WTC11 (cell line): ENCODE data around the gene APOE. TPM values are rescaled to one million over a fixed set of nuclear protein-coding genes. Genes with fewer than 3 reads are reported as not detected.

ENCODE experiments used
- ATAC-seq: fragments of 200-7000 bp; cut with Tn5 transposase; 2 replicates; pipeline ENCODE4 v1.10.0; 2021; ENCODE audit warnings: mild to moderate bottlenecking, moderate library complexity
- CTCF ChIA-PET: fragments of 300-600 bp; sonication (Branson Sonifier 250); formaldehyde crosslinking; loops from one replicate; lab custom pipeline; 2021; ENCODE audit warnings: antibody characterized with exemption; lab: Charles Lee
- POLR2A ChIA-PET: fragments of 350-600 bp; sonication (Branson Sonifier 250); formaldehyde crosslinking; loops from one replicate; lab custom pipeline; 2021; ENCODE audit warnings: antibody characterized with exemption; lab: Charles Lee
- DNase-seq: peaks from one replicate; pipeline ENCODE4 v3.0.0; 2021; ENCODE audit warnings: low spot score
- H3K27ac Mint-ChIP-seq: 2 replicates; pipeline ENCODE4 v1.8.0; 2021; ENCODE audit warnings: mixed read lengths
- H3K27me3 Mint-ChIP-seq: 2 replicates; pipeline ENCODE4 v1.8.0; 2021; ENCODE audit warnings: low read depth, mild to moderate bottlenecking, moderate library complexity, mixed read lengths
- H3K36me3 Mint-ChIP-seq: 2 replicates; pipeline ENCODE4 v1.8.0; 2021; ENCODE audit warnings: mixed read lengths
- H3K4me1 Mint-ChIP-seq: 2 replicates; pipeline ENCODE4 v1.8.0; 2022; ENCODE audit warnings: mixed read lengths
- H3K4me3 Mint-ChIP-seq: 2 replicates; pipeline ENCODE4 v1.8.0; 2021; ENCODE audit warnings: mild to moderate bottlenecking, moderate library complexity, mixed read lengths
- H3K9me3 Mint-ChIP-seq: 2 replicates; pipeline ENCODE4 v1.8.0; 2021; ENCODE audit warnings: mixed read lengths
- AFF4 ChIP-seq: sonication (generic); formaldehyde crosslinking; IDR thresholded peaks from 2 replicates; pipeline ENCODE4 v1.8.1; 2023; ENCODE audit warnings: mild to moderate bottlenecking, missing genetic modification reagents, borderline replicate concordance
- CREM ChIP-seq: sonication (generic); formaldehyde crosslinking; IDR thresholded peaks from 2 replicates; pipeline ENCODE4 v1.8.1; 2022; ENCODE audit warnings: mild to moderate bottlenecking, missing genetic modification reagents, moderate library complexity
- CTCF ChIP-seq: fragments of 200-600 bp; IDR thresholded peaks from 2 replicates; pipeline ENCODE4 v1.8.0; 2022; ENCODE audit warnings: antibody characterized with exemption
- E2F5 ChIP-seq: sonication (generic); formaldehyde crosslinking; IDR thresholded peaks from 2 replicates; pipeline ENCODE4 v1.8.1; 2022; ENCODE audit warnings: mild to moderate bottlenecking, moderate library complexity, missing genetic modification reagents
- ELF4 ChIP-seq: sonication (generic); formaldehyde crosslinking; IDR thresholded peaks from 2 replicates; pipeline ENCODE4 v1.8.1; 2022; ENCODE audit warnings: low read depth, mild to moderate bottlenecking, moderate library complexity, missing genetic modification reagents
- EMX1 ChIP-seq: fragments of 250-450 bp; sonication (Bioruptor Pico); IDR thresholded peaks from 2 replicates; pipeline ENCODE4 v1.8.0; 2021; ENCODE audit warnings: mild to moderate bottlenecking
- ESRRA ChIP-seq: sonication (generic); formaldehyde crosslinking; IDR thresholded peaks from 2 replicates; pipeline ENCODE4 v1.8.1; 2022; ENCODE audit warnings: mild to moderate bottlenecking, missing genetic modification reagents, borderline replicate concordance
- ETV6 ChIP-seq: sonication (generic); formaldehyde crosslinking; IDR thresholded peaks from 2 replicates; pipeline ENCODE4 v1.8.1; 2022; ENCODE audit warnings: mild to moderate bottlenecking, missing genetic modification reagents
- FOXP4 ChIP-seq: sonication (generic); formaldehyde crosslinking; IDR thresholded peaks from 2 replicates; pipeline ENCODE4 v1.8.0; 2022; ENCODE audit warnings: mild to moderate bottlenecking, missing genetic modification reagents
- GABPB1 ChIP-seq: sonication (generic); formaldehyde crosslinking; IDR thresholded peaks from 2 replicates; pipeline ENCODE4 v1.8.1; 2023; ENCODE audit warnings: mild to moderate bottlenecking, missing genetic modification reagents
- GTF2I ChIP-seq: fragments of 250-450 bp; sonication (Bioruptor Pico); conservative IDR thresholded peaks from 2 replicates; pipeline ENCODE4 v1.4.0; 2021; ENCODE audit warnings: mild to moderate bottlenecking
- JUN ChIP-seq: sonication (generic); formaldehyde crosslinking; IDR thresholded peaks from 2 replicates; pipeline ENCODE4 v1.8.0; 2023; ENCODE audit warnings: mild to moderate bottlenecking, missing genetic modification reagents
- SMAD3 ChIP-seq: sonication (generic); formaldehyde crosslinking; IDR thresholded peaks from 2 replicates; pipeline ENCODE4 v1.8.0; 2022; ENCODE audit warnings: missing genetic modification reagents, mild to moderate bottlenecking, borderline replicate concordance
- TP53 ChIP-seq: sonication (generic); formaldehyde crosslinking; IDR thresholded peaks from 2 replicates; pipeline ENCODE4 v1.8.1; 2023; ENCODE audit warnings: mild to moderate bottlenecking, missing genetic modification reagents
- ZBTB21 ChIP-seq: sonication (generic); formaldehyde crosslinking; IDR thresholded peaks from 2 replicates; pipeline ENCODE4 v1.8.1; 2023; ENCODE audit warnings: mild to moderate bottlenecking, missing genetic modification reagents, borderline replicate concordance
- ZNF423 ChIP-seq: fragments of 250-450 bp; sonication (Bioruptor Pico); IDR thresholded peaks from 2 replicates; pipeline ENCODE4 v2.1.2; 2022; ENCODE audit warnings: mild to moderate bottlenecking, moderate library complexity
- ZNF671 ChIP-seq: fragments of 250-450 bp; sonication (Bioruptor Pico); IDR thresholded peaks from 2 replicates; pipeline ENCODE4 v1.8.0; 2021; ENCODE audit warnings: mild to moderate bottlenecking
- total RNA-seq: library from RNA; stranded (reverse); gene quantifications from 3 replicates; pipeline ENCODE4 v1.2.3, GENCODE V29; 2021
- TF ChIP-seq, protein P1 (sequence below): sonication (generic); formaldehyde crosslinking; conservative IDR thresholded peaks from 2 replicates; pipeline ENCODE4 v1.8.1; 2022; ENCODE audit warnings: mild to moderate bottlenecking, missing genetic modification reagents
- TF ChIP-seq, protein P2 (sequence below): sonication (generic); formaldehyde crosslinking; IDR thresholded peaks from 2 replicates; pipeline ENCODE4 v1.8.1; 2022; ENCODE audit warnings: mild to moderate bottlenecking, missing genetic modification reagents, moderate library complexity, borderline replicate concordance
- TF ChIP-seq, protein P3 (sequence below): sonication (generic); formaldehyde crosslinking; IDR thresholded peaks from 2 replicates; pipeline ENCODE4 v1.8.1; 2022; ENCODE audit warnings: missing genetic modification reagents, borderline replicate concordance

The APOE gene
- total RNA-seq, 1 experiment from 2014 or later: 824 TPM

DNA sequence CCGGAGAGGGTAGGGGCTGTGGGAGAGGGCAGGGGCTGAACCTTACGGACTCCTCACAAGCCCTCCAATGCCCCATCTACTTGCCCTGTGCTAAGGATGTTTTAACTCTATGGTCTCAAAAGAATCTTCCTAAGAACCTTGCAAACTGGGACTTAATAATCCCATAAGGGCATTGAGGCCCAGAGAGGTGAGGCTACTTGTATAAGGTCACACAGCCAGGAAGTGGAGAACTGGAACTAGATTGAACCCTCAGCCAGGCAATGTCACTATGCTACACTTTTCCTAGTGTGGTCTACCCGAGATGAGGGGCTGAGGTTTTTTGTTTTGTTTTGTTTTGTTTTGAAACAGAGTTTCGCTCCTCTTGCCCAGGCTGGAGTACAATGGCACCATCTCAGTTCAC is 25.9 kb downstream of the APOE start:
- POLR2A ChIA-PET: interaction anchor here (0.7 kb wide), 1 partner anchor 145 kb away, joined by 4 read pairs; no protein-coding TSS in a partner anchor
- no peak for TF ChIP-seq EMX1 (CRISPR knock-in tag)
- no peak for TF ChIP-seq CREM
- H3K27me3 Mint-ChIP-seq: peaks cover 13% of the 10 kb centered on the region

GRCh38 chr19:44939668-44940067 is 34.1 kb downstream of the APOE start:
- Mint-ChIP-seq H3K9me3 (no peaks in the 10 kb centered on the region), H3K4me1 (0 out of 2 replicates have a peak, but pooled peaks cover 3% of the 10 kb centered on the region), H3K27ac (no peak overlapping the region), H3K4me3 (no peak overlapping the region), H3K27me3 (no peaks in the 10 kb centered on the region; the same call in 1 of the 2 replicates), H3K36me3 (no peaks in the 10 kb centered on the region)
- ATAC-seq (no peak), DNase-seq (no peak)
- ChIA-PET POLR2A (no interaction called here), CTCF (no interaction called here)
- TF ChIP-seq SMAD3: no peak
- peak; percentile 87 for TF ChIP-seq GABPB1 (CRISPR knock-in tag)
- TF ChIP-seq, protein P1, sequence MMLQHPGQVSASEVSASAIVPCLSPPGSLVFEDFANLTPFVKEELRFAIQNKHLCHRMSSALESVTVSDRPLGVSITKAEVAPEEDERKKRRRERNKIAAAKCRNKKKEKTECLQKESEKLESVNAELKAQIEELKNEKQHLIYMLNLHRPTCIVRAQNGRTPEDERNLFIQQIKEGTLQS (CRISPR knock-in tag): no peak
- TF ChIP-seq, all 79 proteins: peak for 1

More for the DNA sequence above, 25.9 kb downstream of the APOE start:
- CTCF ChIA-PET: no interaction called here
- Mint-ChIP-seq H3K27ac (no peak overlapping the region), H3K36me3 (no peaks in the 10 kb centered on the region), H3K4me1 (peaks cover 8% of the 10 kb centered on the region), H3K4me3 (no peak overlapping the region), H3K9me3 (no peaks in the 10 kb centered on the region)
- ATAC-seq: no peak
- no peak for DNase-seq

- H3K9me3 Mint-ChIP-seq: no peaks in the 10 kb centered on the region
- POLR2A ChIA-PET: no interaction called here
- no peak within 1 kb of the TSS for H3K4me3 Mint-ChIP-seq
- H3K27me3 Mint-ChIP-seq: no peaks in the 10 kb centered on the region; the same call in none of the 2 replicates
- ATAC-seq (no peak), DNase-seq (no peak)
- no peak within 1 kb of the TSS for H3K27ac Mint-ChIP-seq
- no peaks in the 10 kb centered on the region for H3K4me1 Mint-ChIP-seq
- no peaks in the 10 kb centered on the region for H3K36me3 Mint-ChIP-seq
- CTCF ChIA-PET: no interaction called here
- TF ChIP-seq CREM: no peak
- no peak for TF ChIP-seq ELF4 (CRISPR knock-in tag)
- TF ChIP-seq JUN: no peak
- no peak for TF ChIP-seq ZNF671 (CRISPR knock-in tag)
- TF ChIP-seq AFF4: no peak
- TF ChIP-seq ESRRA: no peak
- no peak for TF ChIP-seq FOXP4 (CRISPR knock-in tag)
- no peak for TF ChIP-seq ETV6 (CRISPR knock-in tag)
- TF ChIP-seq, protein P2, sequence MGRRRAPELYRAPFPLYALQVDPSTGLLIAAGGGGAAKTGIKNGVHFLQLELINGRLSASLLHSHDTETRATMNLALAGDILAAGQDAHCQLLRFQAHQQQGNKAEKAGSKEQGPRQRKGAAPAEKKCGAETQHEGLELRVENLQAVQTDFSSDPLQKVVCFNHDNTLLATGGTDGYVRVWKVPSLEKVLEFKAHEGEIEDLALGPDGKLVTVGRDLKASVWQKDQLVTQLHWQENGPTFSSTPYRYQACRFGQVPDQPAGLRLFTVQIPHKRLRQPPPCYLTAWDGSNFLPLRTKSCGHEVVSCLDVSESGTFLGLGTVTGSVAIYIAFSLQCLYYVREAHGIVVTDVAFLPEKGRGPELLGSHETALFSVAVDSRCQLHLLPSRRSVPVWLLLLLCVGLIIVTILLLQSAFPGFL (CRISPR knock-in tag): no peak
- no peak for TF ChIP-seq ZNF423
- TF ChIP-seq, protein P3, sequence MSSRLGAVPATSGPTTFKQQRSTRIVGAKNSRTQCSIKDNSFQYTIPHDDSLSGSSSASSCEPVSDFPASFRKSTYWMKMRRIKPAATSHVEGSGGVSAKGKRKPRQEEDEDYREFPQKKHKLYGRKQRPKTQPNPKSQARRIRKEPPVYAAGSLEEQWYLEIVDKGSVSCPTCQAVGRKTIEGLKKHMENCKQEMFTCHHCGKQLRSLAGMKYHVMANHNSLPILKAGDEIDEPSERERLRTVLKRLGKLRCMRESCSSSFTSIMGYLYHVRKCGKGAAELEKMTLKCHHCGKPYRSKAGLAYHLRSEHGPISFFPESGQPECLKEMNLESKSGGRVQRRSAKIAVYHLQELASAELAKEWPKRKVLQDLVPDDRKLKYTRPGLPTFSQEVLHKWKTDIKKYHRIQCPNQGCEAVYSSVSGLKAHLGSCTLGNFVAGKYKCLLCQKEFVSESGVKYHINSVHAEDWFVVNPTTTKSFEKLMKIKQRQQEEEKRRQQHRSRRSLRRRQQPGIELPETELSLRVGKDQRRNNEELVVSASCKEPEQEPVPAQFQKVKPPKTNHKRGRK (CRISPR knock-in tag): no peak
- TF ChIP-seq E2F5 (CRISPR knock-in tag): no peak
- no peak for TF ChIP-seq EMX1 (CRISPR knock-in tag)
- TF ChIP-seq TP53 (CRISPR knock-in tag): no peak
- no peak for TF ChIP-seq ZBTB21
- no peak for TF ChIP-seq CTCF
- TF ChIP-seq GTF2I: no peak
These were observed 36.5 kb downstream of the APOE start, which contains the start of gene APOC4 for GRCh38 chr19:44942067-44942571. Gene APOC4 (plus strand): TSS chr19:44942237. CDS start chr19:44942278, 41 bp downstream.
